HG02642 (cell line): ENCODE measurements around the gene MACROD1.

Source experiments
- ATAC-seq: cut with Tn5 transposase; IDR thresholded peaks from one replicate; pipeline ENCODE4 v1.9.1; 2021; ENCODE audit warnings: mild to moderate bottlenecking; ENCODE audit not compliant: unreplicated experiment, poor library complexity

Gene MACROD1

GRCh38 chr11:64007160-64007628, 158.7 kb downstream of the MACROD1 start:
- no peak for ATAC-seq

- no peak for ATAC-seq
Measured at GRCh38 chr11:64006398-64006797, 159.5 kb downstream of the MACROD1 start.

GRCh38 chr11:64005691-64006090, 160.2 kb downstream of the MACROD1 start:
- no peak for ATAC-seq

- no peak for ATAC-seq
Measured at GRCh38 chr11:64004590-64004984, 161.3 kb downstream of the MACROD1 start.

- no peak for ATAC-seq
Measured at GRCh38 chr11:64003807-64004589, 161.9 kb downstream of the MACROD1 start.

- no peak for ATAC-seq
Measured at GRCh38 chr11:64001484-64002420, 164.2 kb downstream of the MACROD1 start.

- ATAC-seq: no peak
Measured at GRCh38 chr11:64000740-64001483, 165.0 kb downstream of the MACROD1 start.

- ATAC-seq: peak; percentile 52
Measured at GRCh38 chr11:64000026-64000739, 165.7 kb downstream of the MACROD1 start.

- peak; percentile 32 for ATAC-seq
Measured at GRCh38 chr11:63999349-64000025, 166.4 kb downstream of the MACROD1 start.

GRCh38 chr11:63998558-63999348, 167.2 kb downstream of the MACROD1 start:
- ATAC-seq: no peak

GRCh38 chr11:63997801-63998337, 168.0 kb downstream of the MACROD1 start:
- ATAC-seq: no peak

GRCh38 chr11:63997104-63997700, 168.7 kb downstream of the MACROD1 start:
- ATAC-seq: no peak

GRCh38 chr11:63996512-63996911, 169.4 kb downstream of the MACROD1 start:
- ATAC-seq: no peak

GRCh38 chr11:63993993-63994392, 171.9 kb downstream of the MACROD1 start:
- ATAC-seq: no peak

GRCh38 chr11:63993100-63993499, 172.8 kb downstream of the MACROD1 start:
- no peak for ATAC-seq

- ATAC-seq: no peak
Measured at GRCh38 chr11:63991558-63991957, 174.4 kb downstream of the MACROD1 start.

- ATAC-seq: no peak
Measured at GRCh38 chr11:63986932-63987513, 178.9 kb downstream of the MACROD1 start.
